MM.1S (cell line): ENCODE results near the gene LIMS2.

Source experiments
- DNase-seq: peaks from one replicate; pipeline ENCODE4 v3.0.0-alpha.2; 2015
- H2AFZ ChIP-seq: fragments of 300-600 bp; sonication (generic); 2 replicates; pipeline ENCODE4 v1.6.0; 2016; ENCODE audit warnings: antibody characterized with exemption, low read length
- H3F3A ChIP-seq: fragments of 300-600 bp; sonication (generic); 2 replicates; pipeline ENCODE4 v1.6.1; 2016; ENCODE audit warnings: mild to moderate bottlenecking, antibody characterized with exemption, low read length, moderate library complexity, mixed read lengths; ENCODE audit not compliant: insufficient read depth
- H3K27ac ChIP-seq: fragments of 300-600 bp; sonication (generic); 2 replicates; pipeline ENCODE4 v1.5.1; 2016; ENCODE audit warnings: mild to moderate bottlenecking, low read length
- H3K27me3 ChIP-seq: fragments of 300-600 bp; sonication (generic); replicated peaks from 2 replicates; pipeline ENCODE4 v1.6.0; 2016; ENCODE audit warnings: low read length; ENCODE audit not compliant: insufficient read depth
- H3K36me3 ChIP-seq: fragments of 300-600 bp; sonication (generic); replicated peaks from 2 replicates; pipeline ENCODE4 v1.6.1; 2016; ENCODE audit warnings: mild to moderate bottlenecking, low read length, mixed read lengths; ENCODE audit not compliant: insufficient read depth
- H3K4me1 ChIP-seq: fragments of 300-600 bp; sonication (generic); 2 replicates; pipeline ENCODE4 v1.6.1; 2016; ENCODE audit warnings: low read length, mixed read lengths
- H3K4me2 ChIP-seq: fragments of 300-600 bp; sonication (generic); 2 replicates; pipeline ENCODE4 v1.6.0; 2016; ENCODE audit warnings: low read depth, low read length
- H3K4me3 ChIP-seq: fragments of 300-600 bp; sonication (generic); 2 replicates; pipeline ENCODE4 v1.5.1; 2016; ENCODE audit warnings: low read length, mixed read lengths
- H3K79me2 ChIP-seq: fragments of 300-600 bp; sonication (generic); 2 replicates; pipeline ENCODE4 v1.6.1; 2016; ENCODE audit warnings: mixed run types, low read length, mixed read lengths
- H3K9ac ChIP-seq: fragments of 300-600 bp; sonication (generic); 2 replicates; pipeline ENCODE4 v1.6.1; 2016; ENCODE audit warnings: low read length, mixed read lengths
- H3K9me2 ChIP-seq: fragments of 300-600 bp; sonication (generic); replicated peaks from 2 replicates; pipeline ENCODE4 v1.6.1; 2016; ENCODE audit warnings: mild to moderate bottlenecking, low read length, mixed read lengths; ENCODE audit not compliant: insufficient read depth
- H3K9me3 ChIP-seq: fragments of 300-600 bp; sonication (generic); replicated peaks from 2 replicates; pipeline ENCODE4 v1.6.1; 2016; ENCODE audit warnings: mild to moderate bottlenecking, low read length, mixed read lengths; ENCODE audit not compliant: insufficient read depth
- H4K20me1 ChIP-seq: fragments of 300-600 bp; sonication (generic); 2 replicates; pipeline ENCODE4 v1.6.1; 2016; ENCODE audit warnings: mild to moderate bottlenecking, low read length, moderate library complexity, mixed read lengths; ENCODE audit not compliant: insufficient read depth
- CTCF ChIP-seq: fragments of 300-600 bp; sonication (generic); IDR thresholded peaks from 2 replicates; pipeline ENCODE4 v1.5.1; 2016; ENCODE audit warnings: antibody characterized with exemption, low read length, mixed read lengths
- EZH2 ChIP-seq: fragments of 300-600 bp; sonication (generic); optimal IDR thresholded peaks from 2 replicates; pipeline ENCODE3; 2017; ENCODE audit warnings: low read depth, mild to moderate bottlenecking, antibody characterized with exemption, low read length, mixed read lengths
- EZH2phosphoT487 ChIP-seq: fragments of 300-600 bp; sonication (generic); IDR thresholded peaks from 2 replicates; pipeline ENCODE4 v1.6.1; 2018; ENCODE audit warnings: antibody characterized with exemption, low read length

The LIMS2 gene

GRCh38 chr2:127596311-127597045 is 78.9 kb downstream of the LIMS2 start:
- TF ChIP-seq EZH2, result no peak
- TF ChIP-seq EZH2phosphoT487, result no peak
- no peak for TF ChIP-seq CTCF
- no peak overlapping the region for H3K9ac ChIP-seq

GRCh38 chr2:127594116-127594591 is 81.2 kb downstream of the LIMS2 start:
- DNase-seq, result no peak
- Histone ChIP-seq H3K9me3 (no peaks in the 10 kb centered on the region), H3K4me1 (no peaks in the 10 kb centered on the region), H3K79me2 (no peaks in the 10 kb centered on the region), H4K20me1 (no peaks in the 10 kb centered on the region), H3K4me2 (no peak overlapping the region), H3K27ac (no peak overlapping the region), H3F3A (no peaks in the 10 kb centered on the region), H3K27me3 (no peaks in the 10 kb centered on the region; the same call in 1 of the 2 replicates), H3K9me2 (no peaks in the 10 kb centered on the region), H3K9ac (no peak overlapping the region), H3K4me3 (no peak overlapping the region), H3K36me3 (no peaks in the 10 kb centered on the region), H2AFZ (no peak overlapping the region)
- TF ChIP-seq EZH2 (no peak), EZH2phosphoT487 (no peak), CTCF (no peak)

More at GRCh38 chr2:127596311-127597045, 78.9 kb downstream of the LIMS2 start:
- H3K79me2 ChIP-seq, result no peaks in the 10 kb centered on the region
- H3K4me2 ChIP-seq, result no peak overlapping the region
- no peaks in the 10 kb centered on the region for H3K9me2 ChIP-seq
- H3K4me1 ChIP-seq, result no peaks in the 10 kb centered on the region
- no peak overlapping the region for H2AFZ ChIP-seq
- no peak for DNase-seq
- no peaks in the 10 kb centered on the region; the same call in 1 of the 2 replicates for H3K27me3 ChIP-seq
- H3K36me3 ChIP-seq, result no peaks in the 10 kb centered on the region
- H3K4me3 ChIP-seq, result no peak overlapping the region
- no peak overlapping the region for H3K27ac ChIP-seq
- no peaks in the 10 kb centered on the region for H3F3A ChIP-seq
- no peaks in the 10 kb centered on the region for H4K20me1 ChIP-seq
- H3K9me3 ChIP-seq, result no peaks in the 10 kb centered on the region

- TF ChIP-seq EZH2, result no peak
- no peak overlapping the region for H3K9ac ChIP-seq
- H3K27ac ChIP-seq, result no peak overlapping the region
- H3K4me3 ChIP-seq, result no peak overlapping the region
- no peaks in the 10 kb centered on the region for H4K20me1 ChIP-seq
- no peak overlapping the region for H2AFZ ChIP-seq
- no peaks in the 10 kb centered on the region; the same call in 1 of the 2 replicates for H3K27me3 ChIP-seq
- H3K9me2 ChIP-seq, result no peaks in the 10 kb centered on the region
- no peaks in the 10 kb centered on the region for H3K4me1 ChIP-seq
- no peaks in the 10 kb centered on the region for H3K36me3 ChIP-seq
- H3K79me2 ChIP-seq, result no peaks in the 10 kb centered on the region
- no peak for DNase-seq
- no peaks in the 10 kb centered on the region for H3F3A ChIP-seq
- no peak overlapping the region for H3K4me2 ChIP-seq
- H3K9me3 ChIP-seq, result no peaks in the 10 kb centered on the region
These were observed 81.9 kb downstream of the LIMS2 start for GRCh38 chr2:127593228-127594115.
